Body of pancreas (tissue), 4 donors: ENCODE data around the gene UBE2C. TPM values are rescaled to one million over a fixed set of nuclear protein-coding genes. Genes with fewer than 3 reads are reported as not detected.
A peak's percentile ranks its signal among the peaks of the same experiment; 100 is the strongest.

ENCODE experiments used
- ATAC-seq: fragments of 150-250 bp; one replicate; pipeline ENCODE4 v1.9.1; 2016
- DNase-seq, 4 donors: peaks; one replicate each; pipeline ENCODE4 v3.0.0-alpha.2; 2019
- H3K27ac ChIP-seq, 4 donors: fragments of 200-600 bp; sonication (generic); 1 replicate in 3 of 4; 2 replicates in 1 of 4; pipeline versions ENCODE4 v1.5.1 to v1.6.1; 2016 to 2019; ENCODE audit warnings: mild to moderate bottlenecking in 1 of 4, mixed read lengths in 1 of 4, moderate library complexity in 1 of 4
- H3K27me3 ChIP-seq, 2 donors: fragments of 200-600 bp; sonication (generic); one replicate each; pipeline ENCODE4 v1.6.0; 2016; ENCODE audit warnings: mild to moderate bottlenecking in 1 of 2
- H3K36me3 ChIP-seq, 2 donors: fragments of 200-600 bp; sonication (generic); replicated peaks in 1 of 2; 2 replicates each; pipeline ENCODE4 v1.5.1; 2016; ENCODE audit warnings: low read depth in 2 of 2; ENCODE audit not compliant: insufficient read depth in 1 of 2
- H3K4me1 ChIP-seq: fragments of 200-600 bp; sonication (generic); one replicate; pipeline ENCODE4 v1.6.0; 2016
- H3K4me3 ChIP-seq, 2 donors: fragments of 200-600 bp; sonication (generic); 1 replicate in 1 of 2; 2 replicates in 1 of 2; pipeline ENCODE4 v1.5.1; 2016 to 2019
- H3K9me3 ChIP-seq, 3 donors: fragments of 200-600 bp; sonication (generic); 1 replicate in 2 of 3; 2 replicates in 1 of 3; pipeline ENCODE4 v1.5.1; 2016
- CTCF ChIP-seq, 7 experiments: fragments of 450-650 bp in 4 of 7; fragments of 200-600 bp in 3 of 7; sonication (generic) in 3 of 7; IDR thresholded peaks; one replicate each; pipeline ENCODE4 v1.5.1; 2016 to 2019; ENCODE audit warnings: antibody characterized with exemption in 7 of 7
- POLR2A ChIP-seq, 3 donors: fragments of 450-650 bp; IDR thresholded peaks; one replicate each; pipeline ENCODE4 v1.6.1; 2016; ENCODE audit warnings: antibody characterized with exemption in 3 of 3, mild to moderate bottlenecking in 2 of 3
- WGBS, 2 donors: methylation state at CpG; one replicate each; pipeline ENCODE4 v1.1.5; 2017; 5-methylcytosine and 5-hydroxymethylcytosine counted together
- intact Hi-C: fragments of 100-400 bp; cut with DNase I; formaldehyde crosslinking; loops from one replicate; pipeline ENCODE4 v1.15.1; 2023
- total RNA-seq, 2 donors: library from RNA; depleted of rRNA; stranded (reverse); fragments of >200 nt; gene quantifications; one replicate each; pipeline ENCODE4 v1.1.0, GENCODE V29; 2016

UBE2C gene
- total RNA-seq, 2 donors from 2014 or later: not detected

- Histone ChIP-seq H3K27ac (peak overlapping the region in 3 of 4 donors; percentile 75 to 89 (median 79)), H3K4me1 (peaks cover 24% of the 10 kb centered on the region), H3K9me3 (no peaks in the 10 kb centered on the region), H3K27me3 (no peaks in the 10 kb centered on the region), H3K36me3 (no peaks in the 10 kb centered on the region), H3K4me3 (no peak overlapping the region)
- intact Hi-C loops: no loop called here
- 81 to 92% methylated on average over 4 of the region's 4 CpGs for WGBS, 2 donors
- ATAC-seq (no peak), DNase-seq (no peak)
- no peak for TF ChIP-seq CTCF (IDR thresholded peaks at IDR 0.05)
- TF ChIP-seq POLR2A (IDR thresholded peaks at IDR 0.05): no peak
Observed at GRCh38 chr20:45832619-45833018, 20.2 kb downstream of the UBE2C start.

GRCh38 chr20:45833030-45833882 is 20.8 kb downstream of the UBE2C start, which contains the start of gene SNX21:
Gene SNX21 (plus strand): TSS chr20:45833799. CDS start chr20:45833920, 121 bp downstream.
- WGBS, 2 donors: 9 to 20% methylated on average over 16 to 32 of the region's 35 CpGs

GRCh38 chr20:45833883-45834796 is 21.7 kb downstream of the UBE2C start:
- WGBS, 2 donors: 5% methylated on average over 55 of the region's 71 CpGs; no CpG with 5 or more reads in 1 of the 2 donors
- H3K27ac ChIP-seq: peak overlapping the region; percentile 72 to 89 (median 77)
- intact Hi-C loops: no loop called here

More at GRCh38 chr20:45833030-45833882, 20.8 kb downstream of the UBE2C start, which contains the start of gene SNX21:
- intact Hi-C loops: no loop called here
- DNase-seq (peak; percentile 71 to 80 (median 76)), ATAC-seq (peak; percentile 87)
- Histone ChIP-seq H3K9me3 (no peaks in the 10 kb centered on the region), H3K27ac (peak within 1 kb of the TSS; percentile 72 to 89 (median 77)), H3K27me3 (no peaks in the 10 kb centered on the region), H3K36me3 (no peaks in the 10 kb centered on the region), H3K4me1 (peaks cover 24% of the 10 kb centered on the region), H3K4me3 (peak within 1 kb of the TSS; percentile 47 to 68)
- TF ChIP-seq POLR2A (IDR thresholded peaks at IDR 0.05): peak; percentile 22 to 61 (median 55)
- TF ChIP-seq CTCF (IDR thresholded peaks at IDR 0.05): no peak

DNA sequence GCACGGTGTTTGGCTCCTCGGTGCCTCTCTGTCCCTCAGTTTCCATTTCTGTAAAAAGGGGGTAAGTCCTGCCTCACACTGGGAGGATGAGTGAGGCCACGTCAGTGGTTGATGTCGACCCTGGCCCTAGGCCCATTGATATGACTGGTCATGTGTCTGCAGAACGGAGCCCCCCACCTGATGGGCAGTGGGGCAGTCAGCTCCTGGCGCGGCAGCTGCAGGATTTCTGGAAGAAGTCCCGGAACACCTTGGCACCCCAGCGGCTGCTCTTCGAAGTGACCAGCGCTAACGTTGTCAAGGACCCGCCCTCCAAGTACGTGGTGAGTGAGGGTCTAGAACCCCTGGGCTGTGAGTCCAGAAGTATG is 22.3 kb downstream of the UBE2C start:
- H3K36me3 ChIP-seq: no peaks in the 10 kb centered on the region
- peaks cover 24% of the 10 kb centered on the region for H3K4me1 ChIP-seq
- no peaks in the 10 kb centered on the region for H3K27me3 ChIP-seq
- intact Hi-C loops: no loop called here
- ATAC-seq: no peak
- 85 to 87% methylated on average over 6 to 13 of the region's 14 CpGs for WGBS, 2 donors
- H3K27ac ChIP-seq: peak overlapping the region in 2 of 4 donors; percentile 79 to 89
- DNase-seq: no peak
- TF ChIP-seq POLR2A (IDR thresholded peaks at IDR 0.05) (no peak), CTCF (IDR thresholded peaks at IDR 0.05) (no peak)
- H3K4me3 ChIP-seq: no peak overlapping the region
- no peaks in the 10 kb centered on the region for H3K9me3 ChIP-seq

More at GRCh38 chr20:45833883-45834796, 21.7 kb downstream of the UBE2C start:
- H3K4me3 ChIP-seq: peak overlapping the region; percentile 47 to 68
- TF ChIP-seq CTCF (IDR thresholded peaks at IDR 0.05) (no peak), POLR2A (IDR thresholded peaks at IDR 0.05) (peak in 2 of 3 donors; percentile 25 to 27)
- H3K9me3 ChIP-seq: no peaks in the 10 kb centered on the region
- peaks cover 24% of the 10 kb centered on the region for H3K4me1 ChIP-seq
- no peaks in the 10 kb centered on the region for H3K27me3 ChIP-seq
- no peaks in the 10 kb centered on the region for H3K36me3 ChIP-seq
- DNase-seq (peak; percentile 57 to 74 (median 63)), ATAC-seq (peak; percentile 76)
